Measurements from ENCODE around the gene HNF4A. TPM values are rescaled to one million over a fixed set of nuclear protein-coding genes. Genes with fewer than 3 reads are reported as not detected.

HNF4A gene
- total RNA-seq, 3 donors from 2014 or later (not counting 1 experiment from before 2014, with no cell fraction given), result not detected

- Histone ChIP-seq H3K27ac (ENCODE audit: low read length) (no peak overlapping the region), H3K27me3 (ENCODE audit: control insufficient read depth, insufficient read depth, low read length) (peaks cover 4% of the 10 kb centered on the region), H3K36me3 (ENCODE audit: control insufficient read depth, insufficient read depth, low read length) (no peaks in the 10 kb centered on the region), H3K4me3 (ENCODE audit: low read length) (no peak overlapping the region), H3K4me1 (ENCODE audit: control insufficient read depth, insufficient read depth, low read length) (no peaks in the 10 kb centered on the region), H3K9me3 (ENCODE audit: control insufficient read depth, insufficient read depth, low read length) (no peaks in the 10 kb centered on the region)
- H3K4me1 Mint-ChIP-seq, result no peaks in the 10 kb centered on the region
- H3K9me3 Mint-ChIP-seq, result no peaks in the 10 kb centered on the region
- H3K4me3 Mint-ChIP-seq, result no peak overlapping the region
- 90% methylated on average over 12 of the region's 13 CpGs for WGBS (ENCODE audit: insufficient coverage)
- no peak for DNase-seq
- H3K27ac Mint-ChIP-seq, result no peak overlapping the region
- TF ChIP-seq CTCF (IDR thresholded peaks at IDR 0.05), result no peak
- intact Hi-C loops (cut with micrococcal nuclease), result no loop called here
- H3K27me3 Mint-ChIP-seq (ENCODE audit: low read depth in 2 of 2), result peaks cover 9 to 11% of the 10 kb centered on the region in 2 donors
- no peaks in the 10 kb centered on the region for H3K36me3 Mint-ChIP-seq
- ATAC-seq, result no peak
Observed at GRCh38 chr20:44419131-44419844, 63.8 kb downstream of the HNF4A start.

- H3K9me3 Mint-ChIP-seq, result no peaks in the 10 kb centered on the region
- no peak overlapping the region for H3K27ac Mint-ChIP-seq
- H3K36me3 ChIP-seq (ENCODE audit: control insufficient read depth, insufficient read depth, low read length), result no peaks in the 10 kb centered on the region
- TF ChIP-seq CTCF (IDR thresholded peaks at IDR 0.05), result no peak
- H3K4me3 ChIP-seq (ENCODE audit: low read length), result no peak overlapping the region
- H3K27ac ChIP-seq (ENCODE audit: low read length), result no peak overlapping the region
- no peak overlapping the region for H3K4me3 Mint-ChIP-seq
- H3K27me3 Mint-ChIP-seq (ENCODE audit: low read depth in 2 of 2), result peaks cover 9 to 11% of the 10 kb centered on the region in 2 donors
- DNase-seq, result no peak
- no peaks in the 10 kb centered on the region for H3K4me1 Mint-ChIP-seq
- ATAC-seq, result no peak
- H3K36me3 Mint-ChIP-seq, result no peaks in the 10 kb centered on the region
- 81% methylated on average over 4 of the region's 4 CpGs for WGBS (ENCODE audit: insufficient coverage)
- intact Hi-C loops (cut with micrococcal nuclease), result no loop called here
- H3K27me3 ChIP-seq (ENCODE audit: control insufficient read depth, insufficient read depth, low read length), result peaks cover 4% of the 10 kb centered on the region
- H3K4me1 ChIP-seq (ENCODE audit: control insufficient read depth, insufficient read depth, low read length), result no peaks in the 10 kb centered on the region
- H3K9me3 ChIP-seq (ENCODE audit: control insufficient read depth, insufficient read depth, low read length), result no peaks in the 10 kb centered on the region
Observed at GRCh38 chr20:44420497-44420896, 65.0 kb downstream of the HNF4A start.

- WGBS (ENCODE audit: insufficient coverage), result 53% methylated on average over 3 of the region's 3 CpGs
- Mint-ChIP-seq H3K4me3 (no peak overlapping the region), H3K27ac (no peak overlapping the region), H3K27me3 (ENCODE audit: low read depth in 2 of 2) (peaks cover 9 to 11% of the 10 kb centered on the region in 2 donors), H3K9me3 (no peaks in the 10 kb centered on the region), H3K36me3 (no peaks in the 10 kb centered on the region), H3K4me1 (no peaks in the 10 kb centered on the region)
- Histone ChIP-seq H3K36me3 (ENCODE audit: control insufficient read depth, insufficient read depth, low read length) (no peaks in the 10 kb centered on the region), H3K4me1 (ENCODE audit: control insufficient read depth, insufficient read depth, low read length) (no peaks in the 10 kb centered on the region), H3K27me3 (ENCODE audit: control insufficient read depth, insufficient read depth, low read length) (peaks cover 4% of the 10 kb centered on the region), H3K4me3 (ENCODE audit: low read length) (no peak overlapping the region), H3K27ac (ENCODE audit: low read length) (no peak overlapping the region), H3K9me3 (ENCODE audit: control insufficient read depth, insufficient read depth, low read length) (no peaks in the 10 kb centered on the region)
- TF ChIP-seq CTCF (IDR thresholded peaks at IDR 0.05), result no peak
- intact Hi-C loops (cut with micrococcal nuclease), result no loop called here
- ATAC-seq (no peak), DNase-seq (no peak)
Observed at GRCh38 chr20:44422083-44422482, 66.6 kb downstream of the HNF4A start.

GRCh38 chr20:44423480-44423879 is 68.0 kb downstream of the HNF4A start:
- no peak for DNase-seq
- no peaks in the 10 kb centered on the region for H3K36me3 Mint-ChIP-seq
- H3K4me3 Mint-ChIP-seq, result no peak overlapping the region
- 55% methylated on average over 4 of the region's 5 CpGs for WGBS (ENCODE audit: insufficient coverage)
- no peak overlapping the region for H3K4me3 ChIP-seq (ENCODE audit: low read length)
- H3K9me3 Mint-ChIP-seq, result no peaks in the 10 kb centered on the region
- no peaks in the 10 kb centered on the region for H3K4me1 Mint-ChIP-seq
- TF ChIP-seq CTCF (IDR thresholded peaks at IDR 0.05), result no peak
- no peaks in the 10 kb centered on the region for H3K4me1 ChIP-seq (ENCODE audit: control insufficient read depth, insufficient read depth, low read length)
- intact Hi-C loops (cut with micrococcal nuclease), result no loop called here
- no peaks in the 10 kb centered on the region for H3K36me3 ChIP-seq (ENCODE audit: control insufficient read depth, insufficient read depth, low read length)
- H3K27me3 ChIP-seq (ENCODE audit: control insufficient read depth, insufficient read depth, low read length), result peaks cover 4% of the 10 kb centered on the region
- H3K27ac ChIP-seq (ENCODE audit: low read length), result no peak overlapping the region
- H3K27ac Mint-ChIP-seq, result no peak overlapping the region
- no peak for ATAC-seq
- H3K27me3 Mint-ChIP-seq (ENCODE audit: low read depth in 2 of 2), result peaks cover 9 to 11% of the 10 kb centered on the region in 2 donors
- no peaks in the 10 kb centered on the region for H3K9me3 ChIP-seq (ENCODE audit: control insufficient read depth, insufficient read depth, low read length)
